Uterus (tissue), 2 donors: ENCODE data around the gene FBXL13.

Experiments
- POLR2A ChIP-seq, 2 donors: fragments of 450-650 bp; IDR thresholded peaks; one replicate each; pipeline ENCODE4 v1.6.1; 2016; ENCODE audit warnings: antibody characterized with exemption in 2 of 2, mild to moderate bottlenecking in 1 of 2, moderate library complexity in 1 of 2
- TF ChIP-seq, protein P1 (sequence below), 4 experiments: fragments of 200-600 bp in 2 of 4; fragments of 450-650 bp in 2 of 4; sonication (generic) in 2 of 4; IDR thresholded peaks; one replicate each; pipeline ENCODE4 v1.5.1; 2016 to 2019; ENCODE audit warnings: antibody characterized with exemption in 4 of 4, mild to moderate bottlenecking in 2 of 4, moderate library complexity in 1 of 4

DNA sequence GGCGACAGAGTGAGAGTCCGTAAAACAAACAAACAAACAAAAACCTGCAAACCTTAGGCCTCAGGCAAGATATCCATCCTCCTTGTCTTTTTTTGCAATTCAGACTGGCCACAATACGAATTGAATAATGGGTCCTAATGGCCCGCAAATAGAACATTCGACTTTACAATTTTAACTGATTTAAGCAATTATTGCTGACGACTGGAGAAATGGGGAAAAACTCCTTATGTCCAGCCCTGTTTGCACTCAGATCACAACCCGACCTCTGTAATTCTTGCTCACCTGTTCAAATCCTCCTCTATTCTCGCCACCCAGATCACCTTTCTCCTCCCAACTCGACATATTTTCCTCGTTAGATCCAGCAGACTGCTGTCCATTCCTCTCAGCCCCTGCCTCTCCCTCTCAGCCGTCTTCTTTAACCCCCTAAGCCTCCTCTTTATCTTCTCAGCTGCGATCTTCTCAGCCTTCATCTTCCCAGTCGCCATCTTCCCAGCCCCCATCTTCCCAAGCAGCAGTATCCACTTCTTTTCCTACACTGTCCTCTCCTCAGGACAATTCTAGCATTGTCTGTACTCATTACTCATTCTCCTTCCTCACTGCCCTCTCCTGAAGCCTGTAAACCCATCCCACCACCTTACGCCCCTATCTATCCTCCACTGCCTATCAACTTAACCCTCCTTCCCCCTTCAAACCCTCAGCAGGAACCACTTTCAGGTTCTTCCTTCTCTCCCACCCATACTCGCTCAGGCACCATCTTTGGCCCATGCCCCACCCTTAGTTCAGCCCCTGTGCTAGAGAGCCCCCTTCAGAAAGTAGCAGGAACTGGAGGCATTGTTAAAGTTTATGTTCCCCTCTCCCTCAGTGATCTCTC, 100.0 kb downstream of the FBXL13 start:
- TF ChIP-seq, protein P1, sequence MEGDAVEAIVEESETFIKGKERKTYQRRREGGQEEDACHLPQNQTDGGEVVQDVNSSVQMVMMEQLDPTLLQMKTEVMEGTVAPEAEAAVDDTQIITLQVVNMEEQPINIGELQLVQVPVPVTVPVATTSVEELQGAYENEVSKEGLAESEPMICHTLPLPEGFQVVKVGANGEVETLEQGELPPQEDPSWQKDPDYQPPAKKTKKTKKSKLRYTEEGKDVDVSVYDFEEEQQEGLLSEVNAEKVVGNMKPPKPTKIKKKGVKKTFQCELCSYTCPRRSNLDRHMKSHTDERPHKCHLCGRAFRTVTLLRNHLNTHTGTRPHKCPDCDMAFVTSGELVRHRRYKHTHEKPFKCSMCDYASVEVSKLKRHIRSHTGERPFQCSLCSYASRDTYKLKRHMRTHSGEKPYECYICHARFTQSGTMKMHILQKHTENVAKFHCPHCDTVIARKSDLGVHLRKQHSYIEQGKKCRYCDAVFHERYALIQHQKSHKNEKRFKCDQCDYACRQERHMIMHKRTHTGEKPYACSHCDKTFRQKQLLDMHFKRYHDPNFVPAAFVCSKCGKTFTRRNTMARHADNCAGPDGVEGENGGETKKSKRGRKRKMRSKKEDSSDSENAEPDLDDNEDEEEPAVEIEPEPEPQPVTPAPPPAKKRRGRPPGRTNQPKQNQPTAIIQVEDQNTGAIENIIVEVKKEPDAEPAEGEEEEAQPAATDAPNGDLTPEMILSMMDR (IDR thresholded peaks at IDR 0.05), result no peak
- TF ChIP-seq POLR2A (IDR thresholded peaks at IDR 0.05), result no peak
